Activated B cell treated with CpG ODN at 0.5 μM for 24 hours (primary cell): ENCODE data around the gene NEDD8. TPM values are rescaled to one million over a fixed set of nuclear protein-coding genes. Genes with fewer than 3 reads are reported as not detected.
"Not testable (repeated sequence)": the region's sequence is repeated elsewhere in the genome, so short reads cannot be mapped to it uniquely, and the experiment has no call there.

Experiments
- ATAC-seq: fragments of 200-7000 bp; cut with Tn5 transposase; one replicate; pipeline ENCODE4 v1.10.0; 2021; ENCODE audit warnings: low read depth, mild to moderate bottlenecking, moderate library complexity
- CTCF ChIA-PET: fragments of 350-600 bp; sonication (Branson Sonifier 250); formaldehyde crosslinking; loops from one replicate; lab custom pipeline; 2021; ENCODE audit warnings: antibody characterized with exemption; lab: Charles Lee
- POLR2A ChIA-PET: fragments of 350-600 bp; sonication (Branson Sonifier 250); formaldehyde crosslinking; loops from one replicate; lab custom pipeline; 2021; ENCODE audit warnings: antibody characterized with exemption; lab: Charles Lee
- DNase-seq: peaks from one replicate; pipeline ENCODE4 v3.0.0; 2022
- H3K27ac Mint-ChIP-seq: one replicate; pipeline ENCODE4 v1.8.0; 2020; ENCODE audit warnings: mixed read lengths
- H3K27me3 Mint-ChIP-seq: one replicate; pipeline ENCODE4 v1.8.0; 2021; ENCODE audit warnings: mixed read lengths
- H3K36me3 Mint-ChIP-seq: one replicate; pipeline ENCODE4 v1.8.0; 2021; ENCODE audit warnings: low read depth, mixed read lengths
- H3K4me1 Mint-ChIP-seq: one replicate; pipeline ENCODE4 v1.8.0; 2021; ENCODE audit warnings: mixed read lengths
- H3K4me3 Mint-ChIP-seq: one replicate; pipeline ENCODE4 v1.8.0; 2020; ENCODE audit warnings: mild to moderate bottlenecking, mixed read lengths
- H3K9me3 Mint-ChIP-seq: one replicate; pipeline ENCODE4 v1.8.0; 2020; ENCODE audit warnings: mixed read lengths
- CTCF ChIP-seq: fragments of 200-600 bp; IDR thresholded peaks from one replicate; pipeline ENCODE4 v1.8.0; 2022; ENCODE audit warnings: antibody characterized with exemption, mild to moderate bottlenecking
- intact Hi-C: fragments of 100-400 bp; cut with micrococcal nuclease; formaldehyde crosslinking; loops from one replicate; pipeline ENCODE4 v1.15.1; 2024
- total RNA-seq: library from RNA; stranded (reverse); gene quantifications from 2 replicates; pipeline ENCODE4 v1.2.3, GENCODE V29; 2022

NEDD8 gene
- total RNA-seq, 1 donor from 2014 or later: 129 TPM

- peaks cover 12% of the 10 kb centered on the region for H3K4me1 Mint-ChIP-seq
- H3K4me3 Mint-ChIP-seq: no peak overlapping the region
- DNase-seq (no peak), ATAC-seq (no peak)
- ChIA-PET POLR2A (interaction anchor here (0.6 to 1.0 kb wide), 2 partner anchors 110 to 122 kb away, joined by 3 to 5 read pairs; partner anchors contain the start of genes DCAF11 and NRL), CTCF (no interaction called here)
- H3K27ac Mint-ChIP-seq: no peak overlapping the region
- no peak for TF ChIP-seq CTCF
- H3K36me3 Mint-ChIP-seq: peaks cover 26% of the 10 kb centered on the region
- intact Hi-C loops: no loop called here
- no peaks in the 10 kb centered on the region for H3K27me3 Mint-ChIP-seq
- H3K9me3 Mint-ChIP-seq: no peaks in the 10 kb centered on the region
Observed at GRCh38 chr14:24224618-24225071, 7.5 kb downstream of the NEDD8 start.

- POLR2A ChIA-PET: interaction anchor here (1.2 kb wide), 1 partner anchor 15 kb away, joined by 7 read pairs; no protein-coding TSS in a partner anchor
- H3K27ac Mint-ChIP-seq, H3K4me3 Mint-ChIP-seq, ATAC-seq, intact Hi-C loops, CTCF ChIA-PET, H3K9me3 Mint-ChIP-seq, DNase-seq, H3K27me3 Mint-ChIP-seq: not testable (repeated sequence)
- H3K36me3 Mint-ChIP-seq: peaks cover 25% of the 10 kb centered on the region
- peaks cover 11% of the 10 kb centered on the region for H3K4me1 Mint-ChIP-seq
Observed at GRCh38 chr14:24222987-24223386, 9.2 kb downstream of the NEDD8 start.

GRCh38 chr14:24219521-24219920 is 12.6 kb downstream of the NEDD8 start:
- POLR2A ChIA-PET: interaction anchor here (0.7 to 1.8 kb wide), 4 partner anchors 23 to 210 kb away, joined by 4 to 15 read pairs (median 8); partner anchors contain the start of genes KHNYN, TINF2 and TM9SF1
- peaks cover 22% of the 10 kb centered on the region for H3K4me1 Mint-ChIP-seq
- H3K27ac Mint-ChIP-seq: no peak overlapping the region

GRCh38 chr14:24219080-24219479 is 13.1 kb downstream of the NEDD8 start:
- ChIA-PET POLR2A (interaction anchor here (0.7 to 1.8 kb wide), 3 partner anchors 23 to 211 kb away, joined by 6 to 15 read pairs (median 9); partner anchors contain the start of genes KHNYN and TINF2), CTCF (interaction anchor here (1.0 kb wide), 1 partner anchor 78 kb away, joined by 4 read pairs; no protein-coding TSS in a partner anchor)
- DNase-seq (no peak), ATAC-seq (no peak)
- peaks cover 24% of the 10 kb centered on the region for H3K36me3 Mint-ChIP-seq
- intact Hi-C loops: no loop called here
- H3K9me3 Mint-ChIP-seq: no peaks in the 10 kb centered on the region
- H3K4me1 Mint-ChIP-seq: peaks cover 25% of the 10 kb centered on the region
- no peaks in the 10 kb centered on the region for H3K27me3 Mint-ChIP-seq
- H3K4me3 Mint-ChIP-seq: no peak overlapping the region
- no peak for TF ChIP-seq CTCF
- H3K27ac Mint-ChIP-seq: no peak overlapping the region

More at GRCh38 chr14:24219521-24219920, 12.6 kb downstream of the NEDD8 start:
- Mint-ChIP-seq H3K9me3 (no peaks in the 10 kb centered on the region), H3K36me3 (peaks cover 22% of the 10 kb centered on the region), H3K27me3 (no peaks in the 10 kb centered on the region), H3K4me3 (no peak overlapping the region)
- intact Hi-C loops: no loop called here
- CTCF ChIA-PET: interaction anchor here (1.0 to 1.2 kb wide), 2 partner anchors 77 to 89 kb away, joined by 4 read pairs; no protein-coding TSS in a partner anchor
- DNase-seq (no peak), ATAC-seq (no peak)
- TF ChIP-seq CTCF: no peak

- CTCF ChIA-PET: interaction anchor here (2.1 to 5.6 kb wide), 3 partner anchors 25 to 92 kb away, joined by 15 to 37 read pairs (median 20); partner anchors contain the start of genes CIDEB, LTB4R2 and TINF2
Observed at GRCh38 chr14:24216876-24217275, 15.3 kb downstream of the NEDD8 start.

GRCh38 chr14:24216345-24216699 is 15.8 kb downstream of the NEDD8 start:
- Mint-ChIP-seq H3K9me3 (no peaks in the 10 kb centered on the region), H3K27me3 (no peaks in the 10 kb centered on the region), H3K4me3 (peak overlapping the region; percentile 93), H3K36me3 (peaks cover 37% of the 10 kb centered on the region), H3K27ac (peak overlapping the region; percentile 95), H3K4me1 (peaks cover 49% of the 10 kb centered on the region)
- intact Hi-C loops: loop anchor here (1.0 kb wide), 5 partner anchors 16 to 92 kb away; partner anchors contain the start of genes GMPR2, IRF9, NEDD8 and RABGGTA
- CTCF ChIA-PET: interaction anchor here (0.9 to 5.6 kb wide), 12 partner anchors 13 to 216 kb away, joined by 3 to 37 read pairs (median 6); partner anchors contain the start of genes CIDEB, IRF9, LTB4R2 and TINF2
- DNase-seq (no peak), ATAC-seq (no peak)
- TF ChIP-seq CTCF: no peak
- POLR2A ChIA-PET: interaction anchor here (0.6 to 6.6 kb wide), 31 partner anchors 9 to 220 kb away, joined by 3 to 143 read pairs (median 5); partner anchors contain the start of genes CARMIL3, CBLN3, CIDEB and DCAF11

More at GRCh38 chr14:24216876-24217275, 15.3 kb downstream of the NEDD8 start:
- peaks cover 43% of the 10 kb centered on the region for H3K4me1 Mint-ChIP-seq
- H3K27ac Mint-ChIP-seq, H3K4me3 Mint-ChIP-seq, H3K27me3 Mint-ChIP-seq, H3K9me3 Mint-ChIP-seq, DNase-seq, ATAC-seq: not testable (repeated sequence)
- POLR2A ChIA-PET: interaction anchor here (1.6 kb wide), 1 partner anchor 54 kb away, joined by 9 read pairs; the partner anchor contains the start of gene RABGGTA
- H3K36me3 Mint-ChIP-seq: peaks cover 32% of the 10 kb centered on the region
- intact Hi-C loops: loop anchor here (1.0 kb wide), 5 partner anchors 15 to 91 kb away; partner anchors contain the start of genes GMPR2, IRF9, NEDD8 and RABGGTA
